NCI-H2227 (cell line): ENCODE data around the gene SIRT3.
"Not testable (repeated sequence)": the region's sequence is repeated elsewhere in the genome, so short reads cannot be mapped to it uniquely, and the experiment has no call there.

Experiments used
- DNase-seq: peaks from one replicate; lab custom pipeline; 2025; ENCODE audit not compliant: unreplicated experiment; lab: John Stamatoyannopoulos, UW

SIRT3 gene

DNA sequence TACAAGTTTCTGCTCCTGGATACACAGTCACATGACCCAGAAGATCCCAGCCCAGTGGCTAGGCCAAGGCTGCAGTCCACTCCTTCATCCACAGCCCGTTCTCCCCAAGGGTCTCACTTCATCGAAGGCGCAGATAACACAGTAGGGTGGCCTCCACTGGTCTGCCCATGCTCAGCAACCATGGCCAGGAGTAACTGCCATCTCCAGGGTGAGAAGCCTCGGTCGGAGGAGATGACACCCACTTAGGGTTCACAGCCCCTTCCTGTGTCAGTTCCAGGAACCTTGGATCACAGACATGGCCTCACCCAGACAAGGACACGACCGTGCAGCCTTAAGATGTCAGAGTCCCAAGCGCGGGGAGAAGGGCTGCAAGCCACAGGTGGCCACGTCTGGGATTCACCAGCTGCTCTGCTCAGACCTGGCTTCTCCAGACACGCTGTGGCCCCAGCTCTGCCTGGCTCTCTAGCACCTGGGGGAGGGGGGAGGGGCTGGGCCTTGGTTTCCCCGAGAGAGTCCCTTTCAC, 31.5 kb downstream of the SIRT3 start:
- no peak for DNase-seq

DNA sequence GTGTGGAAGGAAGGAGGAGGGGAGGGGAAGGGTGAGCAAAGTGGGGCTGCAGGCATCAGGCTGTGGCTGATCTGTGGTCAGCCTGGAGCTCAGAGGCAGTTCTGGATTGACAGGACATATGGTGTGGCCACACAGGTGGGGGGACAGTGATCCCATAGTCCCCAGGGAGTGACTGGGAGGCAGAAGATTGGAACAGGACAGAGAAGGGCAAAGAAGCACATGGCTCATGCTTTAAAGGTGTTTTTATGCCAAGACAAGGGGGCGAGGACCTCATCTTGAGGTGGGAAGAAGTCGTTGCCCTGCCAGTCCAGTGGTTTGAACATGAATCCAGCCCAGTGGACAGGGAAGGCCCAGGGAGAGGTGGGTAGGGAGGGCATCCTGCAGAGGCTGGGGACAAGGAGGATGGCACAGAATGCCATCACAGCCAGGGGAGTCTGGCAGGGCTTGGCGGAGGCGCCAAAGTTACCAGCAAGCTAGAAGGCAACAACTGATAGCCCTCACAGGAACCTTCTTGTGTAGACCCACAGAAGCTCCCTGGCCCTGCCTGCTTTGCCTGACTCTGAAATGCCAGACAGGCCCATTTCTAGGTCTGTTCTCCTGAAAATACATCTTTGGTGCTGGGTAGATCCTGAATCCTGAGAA, 32.1 kb downstream of the SIRT3 start:
- no peak for DNase-seq

DNA sequence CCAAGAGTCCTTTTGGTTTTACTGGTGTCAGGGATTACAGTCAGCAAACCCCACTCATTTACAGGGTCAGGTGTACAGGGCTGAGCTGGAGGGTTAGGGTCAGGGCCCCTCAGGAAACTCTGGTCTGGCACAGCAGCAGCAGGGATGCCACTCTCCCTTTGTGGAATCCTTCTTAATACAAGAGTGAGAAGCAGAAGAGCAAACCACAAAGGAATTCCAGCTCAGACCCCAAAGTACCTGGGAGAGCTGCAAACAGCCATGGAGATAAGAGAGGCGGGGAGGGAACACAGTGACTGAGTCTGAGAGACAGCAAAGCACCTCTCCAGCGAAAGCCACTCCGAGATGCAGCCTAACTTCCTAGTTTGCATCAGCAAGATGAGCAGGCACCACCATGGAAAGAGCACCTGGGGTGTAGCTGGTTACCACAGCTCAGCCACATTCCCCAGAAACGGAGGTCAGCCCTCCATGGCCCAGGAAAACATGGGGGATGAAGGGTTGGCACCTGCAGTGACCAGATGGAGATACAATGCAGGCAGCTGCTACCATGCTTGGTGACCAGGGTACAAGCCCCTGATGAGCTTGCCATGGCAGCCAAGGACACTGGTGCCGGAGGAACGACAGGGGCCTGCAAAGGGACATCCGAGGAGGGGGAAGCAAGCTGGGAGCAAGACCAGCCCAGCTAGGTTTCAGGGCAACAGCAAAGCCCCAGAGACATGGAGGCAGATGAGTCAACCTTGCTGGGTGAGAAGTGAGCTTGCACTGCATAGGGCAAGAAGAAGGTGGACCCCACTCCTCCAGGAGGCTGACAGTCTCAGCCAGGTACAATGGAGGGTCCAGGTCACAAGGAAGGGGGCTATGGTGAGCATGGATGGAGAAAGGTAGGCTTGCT, 32.8 kb downstream of the SIRT3 start:
- DNase-seq = no peak

DNA sequence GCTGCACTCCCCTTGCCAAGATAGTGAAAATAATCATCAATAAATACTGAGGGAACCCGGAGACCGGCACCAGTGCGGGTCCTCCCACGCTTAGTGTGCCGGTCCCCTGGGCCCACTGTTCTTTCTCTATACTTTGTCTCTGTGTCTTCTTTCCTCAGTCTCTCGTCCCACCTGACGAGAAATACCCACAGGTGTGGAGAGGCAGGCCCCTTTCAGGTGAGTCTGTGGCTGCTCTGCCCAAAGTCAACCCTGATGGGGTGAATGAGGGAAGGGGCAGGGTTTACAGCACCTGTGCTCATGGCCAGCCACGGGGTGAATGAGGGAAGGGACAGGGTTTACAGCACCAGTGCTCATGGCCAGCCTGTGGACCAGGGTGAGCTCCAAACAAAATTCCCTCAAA, 33.7 kb downstream of the SIRT3 start:
- DNase-seq = no peak

DNA sequence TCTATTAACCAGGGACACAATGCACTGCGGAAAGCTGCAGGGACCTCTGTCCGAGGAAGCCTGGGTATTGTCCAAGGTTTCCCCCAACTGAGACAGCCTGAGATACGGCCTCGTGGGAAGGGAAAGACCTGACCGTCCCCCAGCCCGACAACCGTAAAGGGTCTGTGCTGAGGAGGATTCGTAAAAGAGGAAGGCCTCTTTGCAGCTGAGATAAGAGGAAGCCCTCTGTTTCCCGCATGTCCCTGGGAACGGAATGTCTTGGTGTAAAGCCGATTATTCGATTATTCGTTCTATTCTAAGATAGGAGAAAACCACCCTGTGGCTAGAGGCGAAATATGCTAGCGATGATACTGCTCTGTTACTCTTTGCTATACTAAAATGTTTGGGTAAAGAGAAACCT, 34.2 kb downstream of the SIRT3 start:
- DNase-seq = no peak

DNA sequence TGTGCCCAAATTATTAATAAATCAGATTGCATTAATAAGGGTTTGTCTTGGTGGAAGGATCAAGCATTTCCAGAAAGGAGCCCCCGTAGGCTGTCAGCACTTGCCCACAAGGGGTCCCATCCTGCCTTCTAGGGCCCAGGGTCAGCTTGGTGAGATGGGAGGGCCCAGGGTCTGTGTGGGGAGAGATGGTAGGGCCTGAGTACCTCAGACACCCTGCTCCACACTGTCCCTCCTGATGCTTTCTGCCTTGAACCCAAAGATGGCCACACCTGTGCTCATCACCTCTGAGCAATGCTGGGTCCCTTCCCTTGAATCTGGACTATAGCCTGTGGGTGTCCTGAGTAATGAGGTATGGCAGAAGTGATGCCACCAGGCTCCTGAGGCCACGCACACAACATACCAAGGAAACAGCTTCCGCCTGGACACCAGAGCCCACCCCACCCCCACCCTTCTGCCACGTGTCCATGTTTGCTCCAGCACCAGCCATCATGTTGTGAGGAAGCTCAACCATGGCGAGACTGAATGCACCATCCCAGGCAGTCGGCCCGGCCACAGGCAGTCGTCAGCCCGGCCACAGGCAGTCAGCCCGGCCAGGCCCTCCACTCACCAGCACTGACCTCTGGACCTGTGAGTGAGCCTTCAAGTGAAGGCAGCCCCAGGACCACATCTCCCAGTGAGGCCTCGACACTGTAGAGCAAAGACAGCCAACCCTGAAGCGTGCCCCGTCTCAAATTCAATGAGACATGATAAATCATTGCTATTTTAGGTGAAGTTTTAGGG, 35.7 kb downstream of the SIRT3 start:
- DNase-seq = no peak

DNA sequence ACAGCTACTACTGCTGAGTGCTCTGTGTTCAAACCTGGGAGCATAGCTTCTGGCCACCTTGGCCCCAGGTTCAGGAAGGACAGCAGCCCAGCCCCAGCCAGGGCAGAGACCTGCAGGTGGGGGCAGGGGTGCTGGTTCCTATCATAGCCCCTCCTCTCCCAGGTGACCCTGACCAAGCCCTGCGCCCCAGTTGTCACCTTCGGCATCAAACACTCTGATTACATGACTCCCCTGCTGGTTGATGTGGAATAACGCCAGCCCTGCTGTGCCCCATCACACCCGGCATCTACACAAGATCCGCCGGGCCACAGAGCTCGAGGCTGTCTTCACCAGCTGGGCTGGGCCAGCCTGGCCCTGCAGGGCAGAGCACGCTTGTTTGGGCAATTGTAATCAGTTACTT, 36.4 kb downstream of the SIRT3 start:
- DNase-seq = no peak

DNA sequence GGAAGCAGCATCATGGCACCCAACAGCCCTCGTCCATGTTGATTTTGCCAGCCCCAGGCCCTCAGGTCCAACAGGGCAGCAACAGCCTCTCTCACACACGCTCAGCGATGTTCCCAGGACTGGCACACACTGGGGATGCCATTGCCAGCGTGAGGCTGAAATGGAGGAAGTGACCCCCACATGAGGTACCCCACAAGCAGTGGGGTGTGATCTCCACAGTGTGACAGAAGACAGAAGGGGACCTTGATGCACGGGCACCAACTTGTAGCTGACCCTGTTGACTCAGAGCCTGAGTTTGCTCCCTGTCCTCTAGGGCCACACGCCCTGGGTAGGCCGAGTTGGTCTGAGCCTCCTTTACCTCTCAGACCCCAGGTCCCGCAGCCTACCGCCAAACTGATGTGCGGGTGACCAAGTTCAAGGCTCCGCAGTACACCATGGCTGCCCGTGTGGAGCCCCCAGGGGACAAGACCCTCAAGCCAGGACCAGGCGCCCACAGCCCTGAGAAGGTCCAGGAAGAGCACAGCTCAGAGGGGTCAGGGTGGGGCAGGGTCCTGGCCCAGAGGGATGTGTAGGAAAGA, 37.0 kb downstream of the SIRT3 start:
- no peak for DNase-seq

DNA sequence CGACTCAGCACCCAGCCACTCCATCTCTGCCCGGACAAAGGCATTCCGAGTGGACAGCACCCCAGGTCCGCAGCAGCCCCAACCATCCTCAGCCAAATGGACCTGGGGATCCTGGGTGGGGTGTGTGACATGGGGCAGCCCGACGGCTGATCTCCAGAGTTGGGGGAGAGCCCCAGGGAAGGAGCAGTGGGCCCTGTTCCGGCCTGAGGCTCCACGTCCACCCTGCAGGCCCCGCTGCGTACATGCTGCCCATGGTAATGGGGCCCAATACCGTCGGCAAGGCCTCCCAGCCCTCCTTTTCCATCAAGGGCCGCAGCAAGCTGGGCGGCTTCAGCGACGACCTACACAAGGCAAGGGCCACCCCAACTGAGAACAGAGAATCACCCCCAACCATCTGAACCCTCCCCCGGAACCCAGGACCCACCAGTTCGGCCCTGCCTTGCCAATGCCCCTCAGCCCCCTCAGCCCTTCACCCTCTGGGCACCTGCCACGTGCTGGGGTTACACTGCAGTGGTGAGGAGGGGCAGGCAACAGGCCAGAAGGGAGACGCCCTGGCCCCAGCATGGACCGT, 37.8 kb downstream of the SIRT3 start:
- DNase-seq = no peak

DNA sequence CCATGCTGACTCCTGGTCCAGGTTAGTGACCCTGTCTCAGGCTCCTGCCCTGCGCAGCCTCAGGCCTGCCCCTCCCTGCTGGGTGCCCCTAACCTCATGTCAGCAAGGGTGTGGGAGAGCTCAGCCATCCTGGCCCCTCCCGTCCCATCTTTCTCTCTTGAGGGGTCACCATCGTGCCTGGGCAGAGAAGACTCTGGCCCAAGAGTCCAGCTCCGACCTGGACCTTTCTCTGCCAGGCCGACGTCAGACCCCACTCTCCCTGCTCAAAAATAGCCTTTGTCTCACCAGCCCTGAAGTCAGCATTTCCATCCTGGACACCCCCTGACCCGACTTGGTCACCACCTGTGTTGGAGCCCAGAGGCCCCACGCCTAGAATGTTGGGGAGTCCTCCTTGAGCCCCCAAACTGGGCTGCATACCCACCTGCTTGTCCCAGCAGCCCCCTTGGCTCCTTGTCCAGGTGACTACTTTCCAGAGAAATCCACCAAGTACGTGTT, 38.4 kb downstream of the SIRT3 start:
- no peak for DNase-seq

DNA sequence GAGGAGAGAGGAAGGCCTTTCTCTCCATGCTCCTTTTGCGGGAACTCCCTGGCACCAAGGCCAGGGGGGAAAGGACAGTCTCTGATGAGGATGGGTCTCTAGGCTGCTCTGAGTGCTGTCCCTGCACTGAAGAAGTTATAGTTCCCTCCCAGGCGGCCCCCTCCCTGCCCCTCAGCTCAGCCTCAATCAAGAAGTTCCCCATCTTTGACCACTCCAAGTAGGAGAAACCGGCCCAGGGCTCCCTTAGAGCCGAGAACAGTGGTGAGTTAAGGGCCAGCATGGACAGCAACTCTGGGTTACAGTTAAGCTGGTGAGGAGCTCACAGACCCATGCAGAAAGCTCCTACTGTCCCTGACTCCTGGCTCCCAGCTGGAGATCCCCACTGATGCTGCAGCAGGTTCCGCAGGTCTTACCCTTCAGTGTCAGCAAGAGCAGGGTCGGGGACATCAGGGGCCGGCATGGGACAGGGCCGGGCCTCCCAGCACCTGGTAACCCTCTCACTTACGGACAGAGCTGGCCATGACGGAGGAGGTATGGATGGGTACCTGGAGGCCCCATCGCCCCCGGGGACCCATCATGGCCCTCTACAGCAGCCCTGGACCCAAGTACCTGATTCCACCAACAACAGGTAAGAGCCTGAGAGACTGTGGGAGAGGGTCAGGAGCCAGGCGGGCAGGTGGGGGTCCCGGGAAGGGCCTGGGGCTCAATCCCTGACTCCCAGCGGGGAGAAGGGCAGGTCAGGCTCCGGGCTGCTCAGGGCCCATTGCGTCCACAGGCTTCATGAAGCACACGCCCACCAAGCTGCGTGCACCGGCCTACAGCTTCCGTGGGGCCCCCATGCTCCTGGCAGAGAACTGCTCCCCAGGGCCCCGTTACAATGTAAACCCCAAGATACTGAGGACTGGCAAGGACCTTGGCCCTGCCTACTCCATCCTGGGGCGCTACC, 39.1 kb downstream of the SIRT3 start:
- no peak for DNase-seq

DNA sequence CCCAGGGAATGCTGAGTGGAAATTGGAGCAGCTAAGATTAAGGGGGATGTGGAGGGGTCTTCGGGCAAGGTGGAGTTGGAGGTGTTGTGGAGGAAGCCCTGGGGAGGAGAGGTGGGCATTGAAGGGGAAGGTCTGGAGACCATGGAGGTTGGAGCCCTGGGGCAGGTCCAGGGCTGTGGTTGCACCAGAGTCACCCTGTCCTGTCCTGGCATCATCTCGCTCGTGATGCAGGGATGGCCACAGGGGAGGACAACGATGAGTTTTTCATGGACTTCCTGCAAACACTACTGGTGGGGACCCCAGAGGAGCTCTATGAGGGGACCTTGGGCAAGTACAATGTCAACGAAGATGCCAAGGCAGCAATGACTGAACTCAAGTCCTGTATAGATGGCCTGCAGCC, 42.7 kb downstream of the SIRT3 start:
- not testable (repeated sequence) for DNase-seq

DNA sequence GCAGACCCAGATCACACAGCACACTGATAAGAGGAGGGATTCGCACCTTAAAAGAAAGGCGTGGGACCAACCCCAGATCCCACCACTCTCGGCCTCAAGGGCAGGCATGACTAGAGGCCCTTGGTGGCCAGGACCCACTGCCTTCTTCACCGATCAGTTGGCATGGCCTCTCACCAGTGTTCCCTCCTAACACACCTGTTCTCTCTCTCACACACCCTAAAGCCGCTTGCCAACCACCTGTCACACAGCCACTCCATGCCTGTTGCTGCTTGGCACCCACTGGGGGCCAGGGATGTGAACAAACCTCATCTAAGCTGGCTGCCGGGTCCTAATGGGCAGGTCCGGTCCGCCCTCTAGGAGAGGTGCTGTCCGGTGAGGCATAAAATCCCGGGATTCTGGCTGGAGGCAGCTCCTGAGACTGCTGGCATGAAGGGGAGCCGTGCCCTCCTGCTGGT, 43.4 kb downstream of the SIRT3 start, which contains the start of gene SCGB1C1:
TSS of gene SCGB1C1 (plus strand) at position 405 of the 455 bp plus-strand sequence. CDS start at position 427, 22 bp downstream.
- DNase-seq = not testable (repeated sequence)

DNA sequence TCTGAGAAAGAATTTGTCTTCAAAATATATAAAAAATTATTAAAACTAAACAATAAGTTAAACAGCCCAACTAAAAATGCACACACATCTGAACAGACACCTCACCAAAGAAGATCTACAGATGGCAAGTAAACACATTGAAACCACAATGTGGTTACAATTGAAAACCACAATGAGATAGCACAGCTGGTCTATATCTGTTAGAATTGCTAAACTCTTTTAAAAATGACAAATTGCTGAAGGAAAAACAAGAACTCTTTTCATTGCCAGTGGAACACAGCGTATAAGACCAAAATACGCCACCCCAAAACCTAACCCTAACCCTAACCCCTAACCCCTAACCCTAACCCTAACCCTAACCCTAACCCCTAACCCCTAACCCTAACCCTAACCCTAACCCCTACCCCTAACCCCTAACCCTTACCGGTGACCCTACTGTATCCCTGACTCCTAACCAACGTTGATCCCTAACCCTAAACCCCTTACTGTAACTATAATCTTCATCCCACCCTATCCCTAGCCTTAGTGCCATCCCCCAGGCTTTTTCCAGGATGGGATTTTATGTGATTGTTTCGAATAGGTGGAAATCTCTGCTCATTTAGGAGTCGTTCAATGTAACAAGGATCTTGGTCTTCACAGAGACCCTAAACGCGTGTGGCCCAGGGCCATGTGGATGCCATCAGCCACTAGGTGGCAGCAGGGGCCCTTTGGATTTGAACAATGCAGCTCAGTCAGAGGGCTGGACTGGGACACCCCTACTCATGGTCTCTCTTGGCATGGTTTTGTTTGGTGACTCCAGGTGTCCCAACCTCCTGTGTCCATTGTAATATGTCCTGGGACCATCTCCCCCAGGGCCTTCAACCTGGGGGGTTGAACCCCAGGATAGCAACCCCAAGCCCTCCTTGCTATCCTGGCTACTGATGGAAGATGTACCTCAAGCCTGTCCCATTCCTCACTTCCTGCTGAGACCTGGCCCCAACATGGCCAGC, 44.4 kb downstream of the SIRT3 start:
- DNase-seq = not testable (repeated sequence)

DNA sequence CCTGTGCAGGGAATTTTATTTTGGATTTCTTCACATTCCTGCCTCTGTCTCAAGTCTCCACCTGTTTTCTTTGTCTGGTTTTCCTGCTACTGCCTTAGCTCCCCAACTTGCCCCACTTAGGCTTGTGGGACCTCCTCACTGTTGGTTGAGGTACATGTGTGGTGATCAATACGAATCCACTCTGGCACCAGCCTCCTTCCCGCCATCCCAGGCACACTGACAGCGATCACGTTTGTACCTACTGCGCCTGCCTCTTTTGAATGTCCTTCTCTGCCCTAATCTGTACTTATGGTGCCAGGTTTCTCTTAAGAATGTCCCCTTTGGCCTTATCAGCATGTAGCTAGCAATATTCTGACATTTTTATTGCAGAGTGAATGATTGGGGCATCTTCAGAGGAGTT, 45.6 kb downstream of the SIRT3 start:
- not testable (repeated sequence) for DNase-seq

DNA sequence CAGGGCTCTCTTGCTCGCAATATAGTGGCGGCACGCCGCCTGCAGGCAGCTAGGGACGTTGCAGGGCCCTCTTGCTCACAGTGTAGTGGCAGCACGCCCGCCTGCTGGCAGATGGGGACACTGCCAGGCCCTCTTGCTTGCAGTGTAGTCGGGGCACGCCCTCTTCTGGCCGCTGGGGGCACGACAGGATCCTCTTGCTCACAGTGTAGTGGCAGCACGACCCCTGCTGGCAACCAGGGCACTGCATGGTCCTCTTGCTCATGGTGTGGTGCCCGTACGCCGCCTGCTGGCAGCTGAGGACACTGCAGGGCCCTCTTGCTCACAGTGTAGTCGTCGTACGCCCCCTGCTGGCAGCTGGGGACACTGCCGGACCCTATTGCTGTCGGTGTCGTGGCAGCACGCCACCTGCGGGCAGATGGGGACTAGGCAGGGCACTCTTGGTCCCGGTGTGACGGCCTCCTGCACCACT, 46.3 kb downstream of the SIRT3 start:
- not testable (repeated sequence) for DNase-seq

DNA sequence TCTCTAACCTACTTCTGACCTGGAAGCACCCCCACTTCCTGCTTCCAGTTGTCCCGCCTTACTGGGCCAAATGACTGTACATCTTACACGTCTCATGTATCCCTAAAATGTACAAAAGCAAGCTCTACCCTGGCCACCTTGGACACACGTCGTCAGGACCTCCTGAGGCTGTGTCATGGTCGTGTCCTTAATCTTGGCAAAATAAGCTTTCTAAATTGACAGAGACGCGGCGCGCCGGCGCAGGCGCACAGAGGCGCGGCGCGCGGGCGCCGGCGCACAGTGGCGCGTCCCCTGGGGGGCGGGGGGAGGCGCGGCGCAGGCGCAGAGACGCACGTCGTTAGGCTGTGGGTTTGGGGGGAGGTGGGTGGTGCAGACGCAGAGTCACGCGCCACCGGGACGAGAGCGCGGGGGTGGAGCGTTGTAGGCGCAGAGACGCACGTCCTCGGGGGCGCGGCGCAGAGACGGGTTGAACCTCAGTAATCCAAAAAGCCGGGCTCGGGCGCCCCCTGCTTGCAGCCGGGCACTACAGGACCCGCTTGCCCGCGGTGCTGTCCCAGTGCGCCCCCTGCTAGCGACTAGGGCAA, 46.9 kb downstream of the SIRT3 start:
- not testable (repeated sequence) for DNase-seq
